GM15510 (cell line): Measurements from ENCODE around the gene EIF4E1B.
A peak's percentile ranks its signal among the peaks of the same experiment; 100 is the strongest.

Experiments used
- POLR2A ChIP-seq: IDR thresholded peaks from 3 replicates; pipeline ENCODE4 v1.6.1; 2011; ENCODE audit warnings: borderline replicate concordance; ENCODE audit not compliant: insufficient read length; ENCODE audit errors: extremely low read depth

The EIF4E1B gene

GRCh38 chr5:176646707-176647029, 16.2 kb downstream of the EIF4E1B start:
- no peak for TF ChIP-seq POLR2A

GRCh38 chr5:176647030-176647842, 16.8 kb downstream of the EIF4E1B start, which contains the start of gene TSPAN17:
TSS of gene TSPAN17 (plus strand) at chr5:176647484. CDS start at chr5:176647616, 132 bp downstream.
- peak; percentile 91 for TF ChIP-seq POLR2A

GRCh38 chr5:176647843-176648473, 17.5 kb downstream of the EIF4E1B start:
- TF ChIP-seq POLR2A = no peak

- TF ChIP-seq POLR2A = no peak
Measured at GRCh38 chr5:176648474-176649194, 18.2 kb downstream of the EIF4E1B start.

- TF ChIP-seq POLR2A = no peak
Measured at GRCh38 chr5:176650354-176650884, 19.9 kb downstream of the EIF4E1B start.

- TF ChIP-seq POLR2A = no peak
Measured at GRCh38 chr5:176651472-176651980, 21.1 kb downstream of the EIF4E1B start.

- no peak for TF ChIP-seq POLR2A
Measured at GRCh38 chr5:176652136-176652535, 21.7 kb downstream of the EIF4E1B start.

GRCh38 chr5:176653401-176654385, 23.2 kb downstream of the EIF4E1B start:
- TF ChIP-seq POLR2A = no peak

- TF ChIP-seq POLR2A = no peak
Measured at GRCh38 chr5:176654856-176655255, 24.4 kb downstream of the EIF4E1B start.

GRCh38 chr5:176656467-176656990, 26.1 kb downstream of the EIF4E1B start:
- no peak for TF ChIP-seq POLR2A

- TF ChIP-seq POLR2A = no peak
Measured at GRCh38 chr5:176658007-176658599, 27.6 kb downstream of the EIF4E1B start.

- TF ChIP-seq POLR2A = no peak
Measured at GRCh38 chr5:176658817-176659511, 28.5 kb downstream of the EIF4E1B start.

- TF ChIP-seq POLR2A = no peak
Measured at GRCh38 chr5:176659512-176659839, 29.0 kb downstream of the EIF4E1B start.
